Measurements from ENCODE around the gene MAN2C1.

Gene MAN2C1

GRCh38 chr15:75367006-75367405 is 1.4 kb downstream of the MAN2C1 start:
- no peak for TF ChIP-seq ZFX (IDR thresholded peaks at IDR 0.05; ENCODE audit: borderline replicate concordance)
- TF ChIP-seq CTCF (IDR thresholded peaks at IDR 0.05) = no peak
- H3K27ac ChIP-seq = no peak overlapping the region; the same call in 1 of the 2 replicates

- H3K27ac ChIP-seq = no peak overlapping the region
- no peak for TF ChIP-seq ZFX (IDR thresholded peaks at IDR 0.05; ENCODE audit: borderline replicate concordance)
- TF ChIP-seq CTCF (IDR thresholded peaks at IDR 0.05) = no peak
Measured at GRCh38 chr15:75366163-75366562, 2.2 kb downstream of the MAN2C1 start.

GRCh38 chr15:75364881-75365280 is 3.5 kb downstream of the MAN2C1 start:
- TF ChIP-seq CTCF (IDR thresholded peaks at IDR 0.05) (no peak), ZFX (IDR thresholded peaks at IDR 0.05; ENCODE audit: borderline replicate concordance) (no peak)
- no peak overlapping the region for H3K27ac ChIP-seq

- H3K27ac ChIP-seq = no peak overlapping the region
- TF ChIP-seq ZFX (IDR thresholded peaks at IDR 0.05; ENCODE audit: borderline replicate concordance) (no peak), CTCF (IDR thresholded peaks at IDR 0.05) (no peak)
Measured at GRCh38 chr15:75363786-75364185, 4.6 kb downstream of the MAN2C1 start.

GRCh38 chr15:75362642-75363249 is 5.7 kb downstream of the MAN2C1 start:
- no peak overlapping the region for H3K27ac ChIP-seq
- TF ChIP-seq CTCF (IDR thresholded peaks at IDR 0.05) (no peak), ZFX (IDR thresholded peaks at IDR 0.05; ENCODE audit: borderline replicate concordance) (no peak)

- no peak overlapping the region for H3K27ac ChIP-seq
- TF ChIP-seq ZFX (IDR thresholded peaks at IDR 0.05; ENCODE audit: borderline replicate concordance) (no peak), CTCF (IDR thresholded peaks at IDR 0.05) (no peak)
Measured at GRCh38 chr15:75361989-75362641, 6.3 kb downstream of the MAN2C1 start.

- TF ChIP-seq ZFX (IDR thresholded peaks at IDR 0.05; ENCODE audit: borderline replicate concordance) (no peak), CTCF (IDR thresholded peaks at IDR 0.05) (no peak)
- no peak overlapping the region for H3K27ac ChIP-seq
Measured at GRCh38 chr15:75361361-75361988, 6.9 kb downstream of the MAN2C1 start.
